Measurements from ENCODE around the gene B3GNT7. TPM values are rescaled to one million over a fixed set of nuclear protein-coding genes. Genes with fewer than 3 reads are reported as not detected.

The B3GNT7 gene
- total RNA-seq, 2 donors from 2014 or later, result 13.0 to 32.3 TPM

DNA sequence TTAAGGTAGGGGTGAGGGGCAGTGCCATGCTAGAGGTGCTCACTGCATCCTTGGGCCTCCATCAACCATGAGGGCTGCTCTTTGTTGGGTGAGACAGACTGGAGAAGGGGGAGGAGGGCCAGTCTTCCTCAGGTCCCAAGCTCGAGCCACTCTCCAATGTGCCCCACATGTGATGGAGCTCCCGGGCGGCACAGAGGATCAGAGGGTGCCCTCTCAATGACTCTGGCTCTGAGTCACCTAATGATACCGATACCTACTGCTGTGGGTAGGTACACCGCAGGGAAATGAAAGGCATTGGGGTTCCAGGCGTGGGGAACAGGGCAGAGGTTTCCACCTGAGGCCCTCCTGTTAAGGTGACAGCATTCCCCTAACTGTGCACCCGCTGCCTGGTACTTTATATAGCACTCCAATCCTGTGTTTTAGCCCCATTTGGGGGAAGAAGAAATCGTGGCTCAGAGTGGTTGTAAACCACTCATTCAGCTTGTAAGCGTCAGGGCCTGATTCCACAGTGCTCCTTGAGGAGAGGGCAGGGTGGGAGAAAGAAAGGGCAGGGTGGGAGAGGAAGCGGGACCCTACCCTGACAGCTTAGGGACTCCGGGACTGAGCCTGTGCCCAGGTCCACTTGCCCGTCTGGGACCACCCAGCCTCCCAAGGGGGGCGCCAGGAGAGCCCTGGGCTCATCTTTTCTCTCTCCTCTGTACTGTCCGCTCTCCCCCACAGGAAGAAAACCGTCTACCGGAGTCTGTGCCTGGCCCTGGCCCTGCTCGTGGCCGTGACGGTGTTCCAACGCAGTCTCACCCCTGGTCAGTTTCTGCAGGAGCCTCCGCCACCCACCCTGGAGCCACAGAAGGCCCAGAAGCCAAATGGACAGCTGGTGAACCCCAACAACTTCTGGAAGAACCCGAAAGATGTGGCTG, 1.8 kb downstream of the B3GNT7 start:
- Mint-ChIP-seq H3K27ac (no peak overlapping the region), H3K4me1 (peaks cover 34% of the 10 kb centered on the region), H3K36me3 (ENCODE audit: low read depth) (peaks cover 8% of the 10 kb centered on the region), H3K27me3 (ENCODE audit: insufficient read depth) (no peaks in the 10 kb centered on the region), H3K9me3 (no peaks in the 10 kb centered on the region), H3K4me3 (peak overlapping the region; percentile 70)
- TF ChIP-seq, protein P1, sequence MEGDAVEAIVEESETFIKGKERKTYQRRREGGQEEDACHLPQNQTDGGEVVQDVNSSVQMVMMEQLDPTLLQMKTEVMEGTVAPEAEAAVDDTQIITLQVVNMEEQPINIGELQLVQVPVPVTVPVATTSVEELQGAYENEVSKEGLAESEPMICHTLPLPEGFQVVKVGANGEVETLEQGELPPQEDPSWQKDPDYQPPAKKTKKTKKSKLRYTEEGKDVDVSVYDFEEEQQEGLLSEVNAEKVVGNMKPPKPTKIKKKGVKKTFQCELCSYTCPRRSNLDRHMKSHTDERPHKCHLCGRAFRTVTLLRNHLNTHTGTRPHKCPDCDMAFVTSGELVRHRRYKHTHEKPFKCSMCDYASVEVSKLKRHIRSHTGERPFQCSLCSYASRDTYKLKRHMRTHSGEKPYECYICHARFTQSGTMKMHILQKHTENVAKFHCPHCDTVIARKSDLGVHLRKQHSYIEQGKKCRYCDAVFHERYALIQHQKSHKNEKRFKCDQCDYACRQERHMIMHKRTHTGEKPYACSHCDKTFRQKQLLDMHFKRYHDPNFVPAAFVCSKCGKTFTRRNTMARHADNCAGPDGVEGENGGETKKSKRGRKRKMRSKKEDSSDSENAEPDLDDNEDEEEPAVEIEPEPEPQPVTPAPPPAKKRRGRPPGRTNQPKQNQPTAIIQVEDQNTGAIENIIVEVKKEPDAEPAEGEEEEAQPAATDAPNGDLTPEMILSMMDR (conservative IDR thresholded peaks at IDR 0.05), result no peak
- Histone ChIP-seq H3K9me3 (ENCODE audit: control insufficient read depth, low read length) (no peaks in the 10 kb centered on the region), H3K4me3 (ENCODE audit: low read length) (no peak overlapping the region), H3K27ac (ENCODE audit: low read depth, low read length) (no peak overlapping the region), H3K4me1 (ENCODE audit: control insufficient read depth, insufficient read depth, low read length) (no peaks in the 10 kb centered on the region), H3K9ac (ENCODE audit: extremely low read depth, low read length, poor library complexity, severe bottlenecking) (no peak overlapping the region), H3K27me3 (ENCODE audit: control insufficient read depth, insufficient read depth, low read length, poor library complexity, severe bottlenecking) (peaks cover 11% of the 10 kb centered on the region), H3K36me3 (ENCODE audit: control insufficient read depth, insufficient read depth, low read length) (no peaks in the 10 kb centered on the region)
- DNase-seq, result no peak
- WGBS, 2 experiments (ENCODE audit: insufficient coverage in 1 of 2, insufficient read length in 1 of 2), result 92 to 94% methylated on average over 16 to 22 of the region's 22 CpGs

DNA sequence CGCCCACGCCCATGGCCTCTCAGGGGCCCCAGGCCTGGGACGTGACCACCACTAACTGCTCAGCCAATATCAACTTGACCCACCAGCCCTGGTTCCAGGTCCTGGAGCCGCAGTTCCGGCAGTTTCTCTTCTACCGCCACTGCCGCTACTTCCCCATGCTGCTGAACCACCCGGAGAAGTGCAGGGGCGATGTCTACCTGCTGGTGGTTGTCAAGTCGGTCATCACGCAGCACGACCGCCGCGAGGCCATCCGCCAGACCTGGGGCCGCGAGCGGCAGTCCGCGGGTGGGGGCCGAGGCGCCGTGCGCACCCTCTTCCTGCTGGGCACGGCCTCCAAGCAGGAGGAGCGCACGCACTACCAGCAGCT, 2.4 kb downstream of the B3GNT7 start:
- Histone ChIP-seq H3K4me1 (ENCODE audit: control insufficient read depth, insufficient read depth, low read length) (no peaks in the 10 kb centered on the region), H3K9me3 (ENCODE audit: control insufficient read depth, low read length) (no peaks in the 10 kb centered on the region), H3K27me3 (ENCODE audit: control insufficient read depth, insufficient read depth, low read length, poor library complexity, severe bottlenecking) (peaks cover 11% of the 10 kb centered on the region), H3K9ac (ENCODE audit: extremely low read depth, low read length, poor library complexity, severe bottlenecking) (no peak overlapping the region), H3K27ac (ENCODE audit: low read depth, low read length) (no peak overlapping the region), H3K36me3 (ENCODE audit: control insufficient read depth, insufficient read depth, low read length) (no peaks in the 10 kb centered on the region), H3K4me3 (ENCODE audit: low read length) (no peak overlapping the region)
- WGBS, 2 experiments (ENCODE audit: insufficient coverage in 1 of 2, insufficient read length in 1 of 2), result 95 to 96% methylated on average over 25 to 28 of the region's 28 CpGs
- H3K4me1 Mint-ChIP-seq, result peaks cover 39% of the 10 kb centered on the region
- no peaks in the 10 kb centered on the region for H3K9me3 Mint-ChIP-seq
- TF ChIP-seq, protein P1 (conservative IDR thresholded peaks at IDR 0.05), result no peak
- H3K27ac Mint-ChIP-seq, result no peak overlapping the region
- H3K4me3 Mint-ChIP-seq, result peak overlapping the region; percentile 70
- H3K27me3 Mint-ChIP-seq (ENCODE audit: insufficient read depth), result no peaks in the 10 kb centered on the region
- DNase-seq, result no peak
- peaks cover 8% of the 10 kb centered on the region for H3K36me3 Mint-ChIP-seq (ENCODE audit: low read depth)

DNA sequence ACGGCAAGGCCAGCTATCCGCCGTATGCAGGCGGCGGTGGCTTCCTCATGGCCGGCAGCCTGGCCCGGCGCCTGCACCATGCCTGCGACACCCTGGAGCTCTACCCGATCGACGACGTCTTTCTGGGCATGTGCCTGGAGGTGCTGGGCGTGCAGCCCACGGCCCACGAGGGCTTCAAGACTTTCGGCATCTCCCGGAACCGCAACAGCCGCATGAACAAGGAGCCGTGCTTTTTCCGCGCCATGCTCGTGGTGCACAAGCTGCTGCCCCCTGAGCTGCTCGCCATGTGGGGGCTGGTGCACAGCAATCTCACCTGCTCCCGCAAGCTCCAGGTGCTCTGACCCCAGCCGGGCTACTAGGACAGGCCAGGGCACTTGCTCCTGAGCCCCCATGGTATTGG, 3.1 kb downstream of the B3GNT7 start:
- Histone ChIP-seq H3K9ac (ENCODE audit: extremely low read depth, low read length, poor library complexity, severe bottlenecking) (no peak overlapping the region), H3K27ac (ENCODE audit: low read depth, low read length) (no peak overlapping the region), H3K9me3 (ENCODE audit: control insufficient read depth, low read length) (no peaks in the 10 kb centered on the region), H3K36me3 (ENCODE audit: control insufficient read depth, insufficient read depth, low read length) (no peaks in the 10 kb centered on the region), H3K4me3 (ENCODE audit: low read length) (no peak overlapping the region), H3K4me1 (ENCODE audit: control insufficient read depth, insufficient read depth, low read length) (no peaks in the 10 kb centered on the region), H3K27me3 (ENCODE audit: control insufficient read depth, insufficient read depth, low read length, poor library complexity, severe bottlenecking) (peaks cover 11% of the 10 kb centered on the region)
- Mint-ChIP-seq H3K27me3 (ENCODE audit: insufficient read depth) (no peaks in the 10 kb centered on the region), H3K27ac (no peak overlapping the region), H3K9me3 (no peaks in the 10 kb centered on the region), H3K4me3 (no peak overlapping the region), H3K4me1 (peaks cover 39% of the 10 kb centered on the region), H3K36me3 (ENCODE audit: low read depth) (peaks cover 8% of the 10 kb centered on the region)
- 95 to 97% methylated on average over 17 to 27 of the region's 27 CpGs for WGBS, 2 experiments (ENCODE audit: insufficient coverage in 1 of 2, insufficient read length in 1 of 2)
- DNase-seq, result no peak
- TF ChIP-seq, protein P1 (conservative IDR thresholded peaks at IDR 0.05), result no peak
